ENCODE data around the gene TEX13B.

Gene TEX13B

GRCh38 chrX:108018656-108019381, 36.6 kb upstream of the TEX13B start:
- Histone ChIP-seq H3K79me2 (no peaks in the 10 kb centered on the region), H3K4me1 (no peaks in the 10 kb centered on the region), H3K27me3 (ENCODE audit: control insufficient read depth, insufficient read depth, low read length) (no peaks in the 10 kb centered on the region), H3K9ac (no peak overlapping the region), H3K4me2 (ENCODE audit: low read length) (no peak overlapping the region), H3K9me3 (ENCODE audit: control insufficient read depth, low read length) (no peaks in the 10 kb centered on the region), H2AFZ (no peak overlapping the region), H3K36me3 (ENCODE audit: control insufficient read depth, insufficient read depth, low read length) (no peaks in the 10 kb centered on the region), H3K4me3 (ENCODE audit: low read depth, low read length) (no peak overlapping the region), H3K27ac (no peak overlapping the region)
- no peak for TF ChIP-seq CTCF (IDR thresholded peaks at IDR 0.05)

- Histone ChIP-seq H3K27ac (no peak overlapping the region), H3K79me2 (no peaks in the 10 kb centered on the region), H3K4me3 (ENCODE audit: low read depth, low read length) (no peak overlapping the region), H2AFZ (no peak overlapping the region), H3K36me3 (ENCODE audit: control insufficient read depth, insufficient read depth, low read length) (no peaks in the 10 kb centered on the region), H3K9ac (no peak overlapping the region), H3K27me3 (ENCODE audit: control insufficient read depth, insufficient read depth, low read length) (no peaks in the 10 kb centered on the region), H3K9me3 (ENCODE audit: control insufficient read depth, low read length) (no peaks in the 10 kb centered on the region), H3K4me2 (ENCODE audit: low read length) (no peak overlapping the region), H3K4me1 (no peaks in the 10 kb centered on the region)
- TF ChIP-seq CTCF (IDR thresholded peaks at IDR 0.05): no peak
Observed at GRCh38 chrX:108001218-108001814, 19.1 kb upstream of the TEX13B start.

GRCh38 chrX:108000751-108001150, 18.6 kb upstream of the TEX13B start:
- Histone ChIP-seq H3K36me3 (ENCODE audit: control insufficient read depth, insufficient read depth, low read length) (no peaks in the 10 kb centered on the region), H3K9me3 (ENCODE audit: control insufficient read depth, low read length) (no peaks in the 10 kb centered on the region), H3K9ac (no peak overlapping the region), H2AFZ (no peak overlapping the region), H3K79me2 (no peaks in the 10 kb centered on the region), H3K27me3 (ENCODE audit: control insufficient read depth, insufficient read depth, low read length) (no peaks in the 10 kb centered on the region), H3K4me3 (ENCODE audit: low read depth, low read length) (no peak overlapping the region), H3K4me2 (ENCODE audit: low read length) (no peak overlapping the region), H3K27ac (no peak overlapping the region), H3K4me1 (no peaks in the 10 kb centered on the region)
- no peak for TF ChIP-seq CTCF (IDR thresholded peaks at IDR 0.05)

- Histone ChIP-seq H3K79me2 (no peaks in the 10 kb centered on the region), H3K4me1 (no peaks in the 10 kb centered on the region), H3K27me3 (ENCODE audit: control insufficient read depth, insufficient read depth, low read length) (no peaks in the 10 kb centered on the region), H3K27ac (no peak overlapping the region), H3K4me3 (ENCODE audit: low read depth, low read length) (no peak overlapping the region), H3K36me3 (ENCODE audit: control insufficient read depth, insufficient read depth, low read length) (no peaks in the 10 kb centered on the region), H3K9me3 (ENCODE audit: control insufficient read depth, low read length) (no peaks in the 10 kb centered on the region), H3K4me2 (ENCODE audit: low read length) (no peak overlapping the region), H3K9ac (no peak overlapping the region), H2AFZ (no peak overlapping the region)
- no peak for TF ChIP-seq CTCF (IDR thresholded peaks at IDR 0.05)
Observed at GRCh38 chrX:107996124-107996523, 14.0 kb upstream of the TEX13B start.

- Histone ChIP-seq H3K4me1 (no peaks in the 10 kb centered on the region), H3K27me3 (ENCODE audit: control insufficient read depth, insufficient read depth, low read length) (no peaks in the 10 kb centered on the region), H3K9ac (no peak overlapping the region), H3K4me2 (ENCODE audit: low read length) (no peak overlapping the region), H3K79me2 (no peaks in the 10 kb centered on the region), H3K27ac (no peak overlapping the region), H3K4me3 (ENCODE audit: low read depth, low read length) (no peak overlapping the region), H2AFZ (no peak overlapping the region), H3K36me3 (ENCODE audit: control insufficient read depth, insufficient read depth, low read length) (no peaks in the 10 kb centered on the region), H3K9me3 (ENCODE audit: control insufficient read depth, low read length) (no peaks in the 10 kb centered on the region)
- no peak for TF ChIP-seq CTCF (IDR thresholded peaks at IDR 0.05)
Observed at GRCh38 chrX:107985033-107985432, 2.9 kb upstream of the TEX13B start.
